Ascending aorta (tissue), 2 donors: ENCODE measurements around the gene RAPGEF2. TPM values are rescaled to one million over a fixed set of nuclear protein-coding genes. Genes with fewer than 3 reads are reported as not detected.

Source experiments
- DNase-seq, 2 donors: peaks; one replicate each; pipeline ENCODE4 v3.0.0-alpha.2; 2019; ENCODE audit warnings: low spot score in 2 of 2
- H3K27ac ChIP-seq, 2 donors: fragments of 200-600 bp; sonication (generic); one replicate each; pipeline ENCODE4 v1.5.1; 2016 to 2017; ENCODE audit warnings: mild to moderate bottlenecking in 1 of 2
- H3K27me3 ChIP-seq: fragments of 200-600 bp; sonication (generic); one replicate; pipeline ENCODE4 v1.5.1; 2017
- H3K36me3 ChIP-seq, 2 donors: fragments of 200-600 bp; sonication (generic); one replicate each; pipeline ENCODE4 v1.5.1; 2016
- H3K4me1 ChIP-seq, 2 donors: fragments of 200-600 bp; sonication (generic); one replicate each; pipeline ENCODE4 v1.5.1; 2016 to 2017; ENCODE audit warnings: mild to moderate bottlenecking in 1 of 2
- H3K4me3 ChIP-seq, 2 donors: fragments of 200-600 bp; sonication (generic); one replicate each; pipeline ENCODE4 v1.5.1; 2016 to 2017; ENCODE audit warnings: mild to moderate bottlenecking in 1 of 2
- H3K9me3 ChIP-seq, 2 donors: fragments of 200-600 bp; sonication (generic); one replicate each; pipeline ENCODE4 v1.5.1; 2016
- CTCF ChIP-seq, 3 experiments: fragments of 200-600 bp in 2 of 3; fragments of 450-650 bp in 1 of 3; sonication (generic) in 2 of 3; IDR thresholded peaks; one replicate each; pipeline ENCODE4 v1.5.1; 2016 to 2019; ENCODE audit warnings: antibody characterized with exemption in 3 of 3, mild to moderate bottlenecking in 1 of 3, moderate library complexity in 1 of 3
- intact Hi-C: fragments of 100-400 bp; cut with DNase I; formaldehyde crosslinking; loops from one replicate; pipeline ENCODE4 v1.15.1; 2023
- total RNA-seq: library from RNA; depleted of rRNA; stranded (reverse); fragments of >200 nt; gene quantifications from one replicate; pipeline ENCODE4 v1.1.0, GENCODE V29; 2016

The RAPGEF2 gene
- total RNA-seq, 1 donor from 2014 or later = 65.7 TPM

DNA sequence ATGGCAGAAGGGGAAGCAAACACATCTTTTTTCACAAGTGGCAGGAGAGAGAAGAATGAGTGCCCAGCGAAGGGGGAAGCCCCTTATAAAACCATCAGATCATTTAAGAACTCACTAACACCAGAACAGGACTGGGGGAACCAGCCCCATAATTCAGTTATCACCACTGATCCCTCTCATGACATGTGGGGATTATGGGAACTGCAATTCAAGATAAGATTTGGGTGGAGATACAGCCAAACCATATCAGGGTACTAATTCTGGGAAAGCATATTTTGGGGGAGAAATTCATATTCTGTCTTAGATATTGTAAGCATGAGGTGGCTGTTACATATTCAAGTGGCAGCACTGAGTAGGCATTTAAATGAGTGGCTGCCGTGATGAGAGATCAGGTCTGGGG is 87.8 kb downstream of the RAPGEF2 start:
- Histone ChIP-seq H3K4me1 (peaks cover 0 to 4% of the 10 kb centered on the region in 2 donors), H3K27ac (no peak overlapping the region), H3K4me3 (no peak overlapping the region), H3K27me3 (no peaks in the 10 kb centered on the region), H3K9me3 (no peaks in the 10 kb centered on the region), H3K36me3 (no peaks in the 10 kb centered on the region)
- intact Hi-C loops = no loop called here
- TF ChIP-seq CTCF (IDR thresholded peaks at IDR 0.05) = no peak
- DNase-seq = no peak

GRCh38 chr4:159191989-159192388 is 89.1 kb downstream of the RAPGEF2 start:
- TF ChIP-seq CTCF (IDR thresholded peaks at IDR 0.05) = peak in 2 of 3 experiments; percentile 25 to 40

GRCh38 chr4:159193046-159193620 is 90.3 kb downstream of the RAPGEF2 start:
- no peaks in the 10 kb centered on the region for H3K27me3 ChIP-seq
- no peak overlapping the region for H3K4me3 ChIP-seq
- no peaks in the 10 kb centered on the region for H3K4me1 ChIP-seq
- intact Hi-C loops = no loop called here
- H3K27ac ChIP-seq = no peak overlapping the region
- no peak for TF ChIP-seq CTCF (IDR thresholded peaks at IDR 0.05)
- no peaks in the 10 kb centered on the region for H3K9me3 ChIP-seq
- no peak for DNase-seq
- no peaks in the 10 kb centered on the region for H3K36me3 ChIP-seq

More at GRCh38 chr4:159191989-159192388, 89.1 kb downstream of the RAPGEF2 start:
- intact Hi-C loops = no loop called here
- Histone ChIP-seq H3K36me3 (no peaks in the 10 kb centered on the region), H3K4me1 (peaks cover 0 to 2% of the 10 kb centered on the region in 2 donors), H3K4me3 (no peak overlapping the region), H3K27ac (no peak overlapping the region), H3K9me3 (no peaks in the 10 kb centered on the region), H3K27me3 (no peaks in the 10 kb centered on the region)
- no peak for DNase-seq

- no peak for TF ChIP-seq CTCF (IDR thresholded peaks at IDR 0.05)
- Histone ChIP-seq H3K36me3 (no peaks in the 10 kb centered on the region), H3K9me3 (no peaks in the 10 kb centered on the region), H3K4me1 (peaks cover 0 to 2% of the 10 kb centered on the region in 2 donors), H3K27ac (no peak overlapping the region), H3K27me3 (no peaks in the 10 kb centered on the region), H3K4me3 (no peak overlapping the region)
- DNase-seq = no peak
- intact Hi-C loops = no loop called here
Measured at GRCh38 chr4:159195361-159195769, 92.5 kb downstream of the RAPGEF2 start.

- H3K27ac ChIP-seq = peak overlapping the region; percentile 23 to 60
- DNase-seq = no peak
- H3K27me3 ChIP-seq = no peaks in the 10 kb centered on the region
- H3K4me1 ChIP-seq = peaks cover 0 to 16% of the 10 kb centered on the region in 2 donors
- H3K4me3 ChIP-seq = peak overlapping the region in 1 of 2 donors; percentile 38
- no peak for TF ChIP-seq CTCF (IDR thresholded peaks at IDR 0.05)
- H3K9me3 ChIP-seq = no peaks in the 10 kb centered on the region
- H3K36me3 ChIP-seq = no peaks in the 10 kb centered on the region
- intact Hi-C loops = no loop called here
Measured at GRCh38 chr4:159197260-159197884, 94.5 kb downstream of the RAPGEF2 start.
